Kidney capillary endothelial cell (primary cell): ENCODE data around the gene PFN1.
"Not testable (repeated sequence)": the region's sequence is repeated elsewhere in the genome, so short reads cannot be mapped to it uniquely, and the experiment has no call there.

Source experiments
- DNase-seq: peaks from one replicate; pipeline ENCODE4 v3.0.0-alpha.2; 2018; ENCODE audit warnings: low spot score

PFN1 gene

GRCh38 chr17:4945176-4945943 is 3.0 kb downstream of the PFN1 start:
- peak; percentile 79 for DNase-seq

- DNase-seq = no peak
Measured at GRCh38 chr17:4944554-4945175, 3.7 kb downstream of the PFN1 start.

GRCh38 chr17:4944163-4944553 is 4.2 kb downstream of the PFN1 start:
- no peak for DNase-seq

- DNase-seq = peak; percentile 13
Measured at GRCh38 chr17:4942760-4943508, 5.4 kb downstream of the PFN1 start.

- DNase-seq = no peak
Measured at GRCh38 chr17:4941319-4941610, 7.1 kb downstream of the PFN1 start.

GRCh38 chr17:4940555-4941318 is 7.6 kb downstream of the PFN1 start:
- DNase-seq = peak; percentile 21

- DNase-seq = peak; percentile 100
Measured at GRCh38 chr17:4939796-4940554, 8.4 kb downstream of the PFN1 start, which contains the start of the genes RNF167 and SLC25A11. TSS of gene RNF167 (plus strand) at chr17:4940268. CDS start at chr17:4940910, 642 bp downstream. TSS of gene SLC25A11 (minus strand) at chr17:4940046. CDS start at chr17:4939910, 136 bp downstream.

- no peak for DNase-seq
Measured at GRCh38 chr17:4939546-4939795, 8.9 kb downstream of the PFN1 start.

GRCh38 chr17:4938688-4939545 is 9.4 kb downstream of the PFN1 start:
- DNase-seq = peak; percentile 19

GRCh38 chr17:4938069-4938491 is 10.2 kb downstream of the PFN1 start:
- no peak for DNase-seq

GRCh38 chr17:4937553-4937952 is 10.8 kb downstream of the PFN1 start:
- DNase-seq = no peak

- DNase-seq = no peak
Measured at GRCh38 chr17:4936436-4936835, 11.9 kb downstream of the PFN1 start.

- DNase-seq = no peak
Measured at GRCh38 chr17:4935650-4936049, 12.7 kb downstream of the PFN1 start.

- peak; percentile 42 for DNase-seq
Measured at GRCh38 chr17:4934173-4934979, 14.0 kb downstream of the PFN1 start.

- no peak for DNase-seq
Measured at GRCh38 chr17:4933646-4934045, 14.7 kb downstream of the PFN1 start.

- no peak for DNase-seq
Measured at GRCh38 chr17:4932756-4933155, 15.6 kb downstream of the PFN1 start.

- DNase-seq = no peak
Measured at GRCh38 chr17:4931963-4932362, 16.4 kb downstream of the PFN1 start, which contains the start of gene GP1BA. TSS of gene GP1BA (plus strand) at chr17:4932277. CDS start at chr17:4932605, 328 bp downstream.

- no peak for DNase-seq
Measured at GRCh38 chr17:4928881-4929280, 19.4 kb downstream of the PFN1 start.

GRCh38 chr17:4926577-4927335 is 21.6 kb downstream of the PFN1 start:
- DNase-seq = not testable (repeated sequence)
